ENCODE data around the gene BCDIN3D.
"Not testable (repeated sequence)": the region's sequence is repeated elsewhere in the genome, so short reads cannot be mapped to it uniquely, and the experiment has no call there.

DNA sequence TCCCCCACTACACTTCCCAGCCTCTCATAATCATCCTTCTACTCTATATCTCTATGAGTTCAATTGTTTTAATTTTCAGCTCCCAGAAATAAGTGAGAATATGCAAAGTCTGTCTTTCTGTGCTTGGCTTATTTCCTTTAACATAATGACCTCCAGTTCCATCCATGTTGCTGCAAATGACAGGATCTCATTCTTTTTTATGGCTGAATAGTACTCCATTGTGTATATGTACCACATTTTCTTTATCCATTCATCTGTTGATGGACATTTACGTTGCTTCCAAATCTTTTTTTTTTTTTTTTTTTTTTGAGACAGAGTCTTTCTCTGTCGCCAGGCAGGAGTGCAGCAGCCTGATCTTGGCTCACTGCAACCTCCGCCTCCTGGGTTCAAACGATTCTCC is 13.0 kb upstream of the BCDIN3D start:
- not testable (repeated sequence) for TF ChIP-seq TBP (IDR thresholded peaks at IDR 0.05; ENCODE audit: low read depth, low read length); CHD2 (IDR thresholded peaks at IDR 0.05; ENCODE audit: low read length); EZH2 (IDR thresholded peaks at IDR 0.05; ENCODE audit: low read depth, low read length, severe bottlenecking); CTBP2 (IDR thresholded peaks at IDR 0.05; ENCODE audit: borderline replicate concordance, insufficient read depth, insufficient read length, low read length); SRF (IDR thresholded peaks at IDR 0.05; ENCODE audit: low read depth, low read length); YY1 (IDR thresholded peaks at IDR 0.05; ENCODE audit: low read depth, low read length); SIN3A (conservative IDR thresholded peaks at IDR 0.05 in 1 of 2, IDR thresholded peaks at IDR 0.05 in 1 of 2; ENCODE audit: low read depth in 1 of 2, low read length in 2 of 2)
- TF ChIP-seq, protein P1, sequence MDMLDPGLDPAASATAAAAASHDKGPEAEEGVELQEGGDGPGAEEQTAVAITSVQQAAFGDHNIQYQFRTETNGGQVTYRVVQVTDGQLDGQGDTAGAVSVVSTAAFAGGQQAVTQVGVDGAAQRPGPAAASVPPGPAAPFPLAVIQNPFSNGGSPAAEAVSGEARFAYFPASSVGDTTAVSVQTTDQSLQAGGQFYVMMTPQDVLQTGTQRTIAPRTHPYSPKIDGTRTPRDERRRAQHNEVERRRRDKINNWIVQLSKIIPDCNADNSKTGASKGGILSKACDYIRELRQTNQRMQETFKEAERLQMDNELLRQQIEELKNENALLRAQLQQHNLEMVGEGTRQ (IDR thresholded peaks at IDR 0.05; ENCODE audit: low read length), result not testable (repeated sequence)
- TF ChIP-seq, protein P2, sequence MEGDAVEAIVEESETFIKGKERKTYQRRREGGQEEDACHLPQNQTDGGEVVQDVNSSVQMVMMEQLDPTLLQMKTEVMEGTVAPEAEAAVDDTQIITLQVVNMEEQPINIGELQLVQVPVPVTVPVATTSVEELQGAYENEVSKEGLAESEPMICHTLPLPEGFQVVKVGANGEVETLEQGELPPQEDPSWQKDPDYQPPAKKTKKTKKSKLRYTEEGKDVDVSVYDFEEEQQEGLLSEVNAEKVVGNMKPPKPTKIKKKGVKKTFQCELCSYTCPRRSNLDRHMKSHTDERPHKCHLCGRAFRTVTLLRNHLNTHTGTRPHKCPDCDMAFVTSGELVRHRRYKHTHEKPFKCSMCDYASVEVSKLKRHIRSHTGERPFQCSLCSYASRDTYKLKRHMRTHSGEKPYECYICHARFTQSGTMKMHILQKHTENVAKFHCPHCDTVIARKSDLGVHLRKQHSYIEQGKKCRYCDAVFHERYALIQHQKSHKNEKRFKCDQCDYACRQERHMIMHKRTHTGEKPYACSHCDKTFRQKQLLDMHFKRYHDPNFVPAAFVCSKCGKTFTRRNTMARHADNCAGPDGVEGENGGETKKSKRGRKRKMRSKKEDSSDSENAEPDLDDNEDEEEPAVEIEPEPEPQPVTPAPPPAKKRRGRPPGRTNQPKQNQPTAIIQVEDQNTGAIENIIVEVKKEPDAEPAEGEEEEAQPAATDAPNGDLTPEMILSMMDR (IDR thresholded peaks at IDR 0.05; ENCODE audit: control extremely low read depth in 1 of 3, insufficient read depth in 1 of 3, low read depth in 1 of 3, low read length in 3 of 3), result not testable (repeated sequence)

All from H1 (cell line).